A549 (cell line): ENCODE measurements around the gene GNA15. TPM values are rescaled to one million over a fixed set of nuclear protein-coding genes. Genes with fewer than 3 reads are reported as not detected.
A peak's percentile ranks its signal among the peaks of the same experiment; 100 is the strongest.

Source experiments
- ATAC-seq, 2 experiments: fragments of 200-7000 bp in 1 of 2; fragments of >200 bp in 1 of 2; cut with Nextera tagmentation in 1 of 2; cut with Tn5 transposase in 1 of 2; 3 replicates each; pipeline versions ENCODE4 v1.8.0 to v1.9.1; 2018 to 2020; ENCODE audit warnings: mild to moderate bottlenecking in 1 of 2, moderate library complexity in 1 of 2
- CTCF ChIA-PET: fragments of 300-600 bp; sonication (Branson Sonifier 250); formaldehyde crosslinking; extraction: SDS; loops from one replicate; lab custom pipeline; 2021; ENCODE audit warnings: antibody characterized with exemption, inconsistent platforms; lab: Yijun Ruan, JAX
- POLR2A ChIA-PET: fragments of 350-600 bp; formaldehyde crosslinking; extraction: SDS; loops from one replicate; lab custom pipeline; 2021; ENCODE audit warnings: antibody characterized with exemption, inconsistent platforms; lab: Yijun Ruan, JAX
- DNase-seq, 2 experiments: peaks; one replicate each; pipeline versions ENCODE4 v3.0.0 to v3.0.0-alpha.2; 2011 to 2016; ENCODE audit warnings: low read depth in 1 of 2, low spot score in 1 of 2
- FAIRE-seq: peaks from 2 replicates; lab custom pipeline; 2011; peaks lifted over from hg19 to GRCh38; lab: Jason Lieb, UNC
- H3K27ac ChIP-seq, 2 experiments: fragments of >200 bp; sonication (Bioruptor Twin); formaldehyde crosslinking; 3 replicates each; pipeline ENCODE4 v1.5.1; 2016 to 2017
- H3K4me1 ChIP-seq: fragments of >200 bp; sonication (Bioruptor Twin); formaldehyde crosslinking; 3 replicates; pipeline ENCODE4 v1.6.1; 2016
- H3K4me2 ChIP-seq: fragments of >200 bp; sonication (Bioruptor Twin); formaldehyde crosslinking; 3 replicates; pipeline ENCODE4 v1.6.1; 2016
- H3K4me3 ChIP-seq: fragments of >200 bp; sonication (Bioruptor Twin); formaldehyde crosslinking; 3 replicates; pipeline ENCODE4 v1.5.1; 2016
- H3K9me3 ChIP-seq: fragments of >200 bp; sonication (Bioruptor Twin); formaldehyde crosslinking; 3 replicates; pipeline ENCODE4 v1.6.1; 2016
- CBX8 ChIP-seq: fragments of 200-600 bp; sonication (generic); IDR thresholded peaks from 2 replicates; pipeline ENCODE4 v1.6.1; 2016
- CEBPB ChIP-seq, 2 experiments: fragments of >200 bp in 1 of 2; sonication (Bioruptor Twin) in 1 of 2; formaldehyde crosslinking in 1 of 2; IDR thresholded peaks; 2 replicates each; pipeline ENCODE4 v1.6.1; 2012 to 2016
- EHF ChIP-seq: fragments of 250-450 bp; sonication (Bioruptor Pico); IDR thresholded peaks from 2 replicates; pipeline ENCODE4 v1.5.0; 2020; ENCODE audit warnings: mild to moderate bottlenecking
- EHMT2 ChIP-seq: fragments of 200-600 bp; sonication (generic); IDR thresholded peaks from 2 replicates; pipeline ENCODE4 v1.6.1; 2016; ENCODE audit warnings: antibody characterized with exemption, low read depth, mild to moderate bottlenecking, moderate library complexity
- EP300 ChIP-seq, 2 experiments: fragments of >200 bp; sonication (Bioruptor Twin); formaldehyde crosslinking; IDR thresholded peaks; 2 replicates in 1 of 2; 3 replicates in 1 of 2; pipeline ENCODE4 v1.6.1; 2016 to 2017
- FOSB ChIP-seq: fragments of 250-450 bp; sonication (Bioruptor Pico); IDR thresholded peaks from 2 replicates; pipeline ENCODE4 v1.5.0; 2020; ENCODE audit warnings: mild to moderate bottlenecking, moderate library complexity
- HDAC2 ChIP-seq: fragments of 200-600 bp; sonication (generic); IDR thresholded peaks from 2 replicates; pipeline ENCODE4 v1.6.1; 2016
- HOXB13 ChIP-seq: fragments of 250-450 bp; sonication (Bioruptor Pico); IDR thresholded peaks from 2 replicates; pipeline ENCODE4 v1.5.0; 2020; ENCODE audit warnings: low read depth, mild to moderate bottlenecking, moderate library complexity
- HOXB5 ChIP-seq: fragments of 250-450 bp; sonication (Bioruptor Pico); IDR thresholded peaks from 2 replicates; pipeline ENCODE4 v1.5.0; 2020; ENCODE audit warnings: mild to moderate bottlenecking, moderate library complexity
- JUN ChIP-seq, 2 experiments: fragments of >200 bp; sonication (Bioruptor Twin); formaldehyde crosslinking; IDR thresholded peaks; 2 replicates in 1 of 2; 3 replicates in 1 of 2; pipeline ENCODE4 v1.6.1; 2016 to 2017
- KDM1A ChIP-seq: fragments of 200-600 bp; sonication (generic); IDR thresholded peaks from 2 replicates; pipeline ENCODE4 v1.6.1; 2016; ENCODE audit warnings: low read depth, mild to moderate bottlenecking
- MYC ChIP-seq: IDR thresholded peaks from 2 replicates; pipeline ENCODE4 v1.6.1; 2012; ENCODE audit warnings: mild to moderate bottlenecking, inconsistent platforms, low read length, improper control_type of control experiment, borderline replicate concordance
- NFE2L2 ChIP-seq: fragments of 150-350 bp; conservative IDR thresholded peaks from 2 replicates; pipeline ENCODE4 v1.6.1; 2014; ENCODE audit warnings: low read length
- NR3C1 ChIP-seq: fragments of >200 bp; sonication (Bioruptor Twin); formaldehyde crosslinking; IDR thresholded peaks from 3 replicates; pipeline ENCODE4 v1.6.1; 2017
- POLR2AphosphoS2 ChIP-seq: conservative IDR thresholded peaks from 2 replicates; pipeline ENCODE4 v1.6.1; 2012; ENCODE audit warnings: low read length, improper control_type of control experiment, inconsistent platforms
- RARB ChIP-seq: fragments of 250-450 bp; sonication (Bioruptor Pico); IDR thresholded peaks from 2 replicates; pipeline ENCODE4 v1.8.0; 2021; ENCODE audit warnings: mild to moderate bottlenecking, moderate library complexity
- RFX5 ChIP-seq: fragments of 450-650 bp; IDR thresholded peaks from 2 replicates; pipeline ENCODE4 v1.7.1; 2014; ENCODE audit warnings: antibody characterized with exemption, mild to moderate bottlenecking, moderate library complexity
- TP53 ChIP-seq: fragments of 250-450 bp; sonication (Bioruptor Pico); IDR thresholded peaks from 2 replicates; pipeline ENCODE4 v1.5.0; 2021; ENCODE audit warnings: mild to moderate bottlenecking, moderate library complexity
- ZC3H11A ChIP-seq: fragments of 450-650 bp; IDR thresholded peaks from 2 replicates; pipeline ENCODE4 v1.6.1; 2014; ENCODE audit warnings: antibody characterized with exemption, mild to moderate bottlenecking
- ZFP36 ChIP-seq: fragments of 450-650 bp; IDR thresholded peaks from 2 replicates; pipeline ENCODE4 v1.6.1; 2014; ENCODE audit warnings: borderline replicate concordance; ENCODE audit not compliant: partially characterized antibody
- ZNF302 ChIP-seq: fragments of 250-450 bp; sonication (Bioruptor Pico); IDR thresholded peaks from 2 replicates; pipeline ENCODE4 v1.9.0; 2021; ENCODE audit warnings: inconsistent platforms, mild to moderate bottlenecking, moderate library complexity
- WGBS: methylation state at CpG from one replicate; pipeline ENCODE4 v1.1.6; 2017; ENCODE audit errors: missing lambda C conversion rate; 5-methylcytosine and 5-hydroxymethylcytosine counted together
- polyA plus RNA-seq, 4 experiments: library from polyadenylated mRNA; depleted of rRNA in 3 of 4; stranded (reverse); fragments of >200 nt; fragmentation: RNase III in 1 of 4; extraction: RNeasy Plus Mini Kit Qiagen cat#74134 plus additional on column Dnase treatment in 1 of 4; gene quantifications; 2 replicates in 3 of 4; 3 replicates in 1 of 4; pipeline ENCODE4 v1.2.3, GENCODE V29; 2011 to 2017
- TF ChIP-seq, protein P1 (sequence below): fragments of >200 bp; sonication (Bioruptor Twin); formaldehyde crosslinking; IDR thresholded peaks from 3 replicates; pipeline ENCODE4 v1.5.1; 2016
- TF ChIP-seq, protein P2 (sequence below): fragments of 250-450 bp; sonication (Bioruptor Pico); IDR thresholded peaks from 2 replicates; pipeline ENCODE4 v1.5.0; 2020; ENCODE audit warnings: low read depth, mild to moderate bottlenecking, moderate library complexity
- TF ChIP-seq, protein P3 (sequence below): fragments of >200 bp; sonication (Bioruptor Twin); formaldehyde crosslinking; IDR thresholded peaks from 3 replicates; pipeline ENCODE4 v1.6.1; 2016

The GNA15 gene
- polyA plus RNA-seq, 2 of the 4 experiments (the other 2 are of a cell fraction): 0.06 TPM; not detected in 1

DNA sequence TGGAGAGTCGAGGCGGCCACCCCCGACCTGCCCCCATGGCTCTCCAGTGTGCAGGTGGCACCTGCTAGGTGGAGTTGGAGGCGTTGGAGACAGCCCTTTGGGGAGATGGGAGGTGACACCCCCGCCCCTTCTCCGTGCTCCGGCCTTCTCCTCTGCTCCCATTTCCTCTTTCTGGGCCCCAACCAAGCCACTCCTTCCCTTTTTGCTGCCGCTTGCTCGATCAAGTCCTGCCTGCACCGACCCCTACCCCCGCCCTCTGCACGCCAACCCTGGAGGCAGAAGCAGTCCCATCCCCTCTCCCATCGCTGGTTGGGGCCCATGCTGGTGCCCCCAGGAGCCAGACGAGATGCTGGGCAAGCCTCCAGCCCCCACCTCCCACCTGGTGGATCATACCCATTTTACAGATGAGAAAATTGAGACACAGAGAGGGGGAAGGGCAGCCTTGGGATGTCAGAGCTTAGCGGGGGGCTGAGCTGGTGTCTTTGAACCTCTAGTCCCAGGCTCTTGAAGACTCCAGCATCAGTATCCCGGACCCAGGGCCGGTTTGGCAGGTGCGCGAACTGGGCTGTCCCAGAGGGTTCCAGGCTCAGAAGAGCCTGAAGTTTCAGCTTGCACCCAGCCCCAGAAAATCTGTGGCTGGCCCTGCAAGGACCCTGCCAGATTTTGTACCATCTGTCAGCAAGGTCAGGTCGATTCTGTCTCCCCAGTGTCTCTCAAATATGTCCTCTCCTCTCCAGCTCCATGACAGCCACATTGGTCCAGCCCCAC lies 10.3 kb downstream of the GNA15 start (continued):
- no peak for TF ChIP-seq KDM1A
- no peak for TF ChIP-seq EP300 (IDR thresholded peaks at IDR 0.05)
- no peak for TF ChIP-seq JUN (IDR thresholded peaks at IDR 0.05)
- TF ChIP-seq, all 56 proteins: peak for 0

DNA sequence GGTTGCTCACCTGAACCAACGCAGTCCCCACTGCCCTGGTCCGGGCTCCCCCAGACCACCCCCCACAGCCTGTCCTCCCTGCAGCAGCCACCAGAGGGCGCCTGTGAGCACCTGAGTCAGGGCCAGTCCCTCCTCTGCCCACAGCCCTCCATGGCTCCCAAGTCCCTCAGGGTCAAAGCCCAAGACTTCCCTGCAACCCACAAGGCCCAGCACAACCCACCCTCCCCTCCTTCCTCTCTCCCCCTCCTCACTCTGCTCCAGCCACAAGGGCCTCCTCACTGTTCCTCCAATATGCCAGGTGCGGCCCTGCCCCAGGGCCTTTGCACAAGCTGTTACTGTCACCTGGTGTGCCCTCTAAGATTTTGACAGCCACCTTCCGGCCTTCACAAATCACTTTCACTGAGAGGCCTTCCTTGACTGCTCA lies 10.9 kb downstream of the GNA15 start:
- CTCF ChIA-PET: interaction anchor here (0.7 to 8.8 kb wide), 10 partner anchors 8 to 72 kb away, joined by 3 to 96 read pairs (median 3); partner anchors contain the start of gene GNA15
- no peak for DNase-seq
- Histone ChIP-seq H3K4me2 (no peak overlapping the region), H3K4me3 (no peak overlapping the region), H3K4me1 (peaks cover 13% of the 10 kb centered on the region), H3K9me3 (no peaks in the 10 kb centered on the region)
- WGBS: 77% methylated on average over 2 of the region's 5 CpGs
- no peak for TF ChIP-seq RFX5
- TF ChIP-seq HOXB5: no peak
- TF ChIP-seq CBX8: no peak
- no peak for TF ChIP-seq EHMT2
- peak; percentile 83 for TF ChIP-seq ZFP36
- TF ChIP-seq HDAC2: 0 out of 2 replicates have a peak, but pooled peaks have one; percentile 34
- no peak for TF ChIP-seq NFE2L2
- TF ChIP-seq, protein P1, sequence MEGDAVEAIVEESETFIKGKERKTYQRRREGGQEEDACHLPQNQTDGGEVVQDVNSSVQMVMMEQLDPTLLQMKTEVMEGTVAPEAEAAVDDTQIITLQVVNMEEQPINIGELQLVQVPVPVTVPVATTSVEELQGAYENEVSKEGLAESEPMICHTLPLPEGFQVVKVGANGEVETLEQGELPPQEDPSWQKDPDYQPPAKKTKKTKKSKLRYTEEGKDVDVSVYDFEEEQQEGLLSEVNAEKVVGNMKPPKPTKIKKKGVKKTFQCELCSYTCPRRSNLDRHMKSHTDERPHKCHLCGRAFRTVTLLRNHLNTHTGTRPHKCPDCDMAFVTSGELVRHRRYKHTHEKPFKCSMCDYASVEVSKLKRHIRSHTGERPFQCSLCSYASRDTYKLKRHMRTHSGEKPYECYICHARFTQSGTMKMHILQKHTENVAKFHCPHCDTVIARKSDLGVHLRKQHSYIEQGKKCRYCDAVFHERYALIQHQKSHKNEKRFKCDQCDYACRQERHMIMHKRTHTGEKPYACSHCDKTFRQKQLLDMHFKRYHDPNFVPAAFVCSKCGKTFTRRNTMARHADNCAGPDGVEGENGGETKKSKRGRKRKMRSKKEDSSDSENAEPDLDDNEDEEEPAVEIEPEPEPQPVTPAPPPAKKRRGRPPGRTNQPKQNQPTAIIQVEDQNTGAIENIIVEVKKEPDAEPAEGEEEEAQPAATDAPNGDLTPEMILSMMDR: peak; percentile 55
- TF ChIP-seq, all 56 proteins: peak for 3
- ATAC-seq (peak in 1 of 2 experiments; percentile 67; a peak in 3 of 6 replicates), FAIRE-seq (no peak)
- POLR2A ChIA-PET: no interaction called here
- no peak overlapping the region for H3K27ac ChIP-seq

- Histone ChIP-seq H3K27ac (no peak overlapping the region), H3K9me3 (no peaks in the 10 kb centered on the region), H3K4me2 (no peak overlapping the region), H3K4me1 (no peaks in the 10 kb centered on the region), H3K4me3 (no peak overlapping the region)
- DNase-seq: no peak
- WGBS: 89% methylated on average over 15 of the region's 20 CpGs
- ChIA-PET POLR2A (no interaction called here), CTCF (interaction anchor here (3.4 to 8.8 kb wide), 2 partner anchors 13 to 19 kb away, joined by 28 to 96 read pairs; no protein-coding TSS in a partner anchor)
- TF ChIP-seq ZNF302 (CRISPR knock-in tag): no peak
- TF ChIP-seq NR3C1: no peak
- TF ChIP-seq HOXB13 (CRISPR knock-in tag): no peak
- TF ChIP-seq POLR2AphosphoS2: no peak
- no peak for TF ChIP-seq FOSB
- no peak for TF ChIP-seq EHF
- TF ChIP-seq, protein P2, sequence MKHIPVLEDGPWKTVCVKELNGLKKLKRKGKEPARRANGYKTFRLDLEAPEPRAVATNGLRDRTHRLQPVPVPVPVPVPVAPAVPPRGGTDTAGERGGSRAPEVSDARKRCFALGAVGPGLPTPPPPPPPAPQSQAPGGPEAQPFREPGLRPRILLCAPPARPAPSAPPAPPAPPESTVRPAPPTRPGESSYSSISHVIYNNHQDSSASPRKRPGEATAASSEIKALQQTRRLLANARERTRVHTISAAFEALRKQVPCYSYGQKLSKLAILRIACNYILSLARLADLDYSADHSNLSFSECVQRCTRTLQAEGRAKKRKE (CRISPR knock-in tag): no peak
- no peak for TF ChIP-seq TP53 (CRISPR knock-in tag)
- no peak for TF ChIP-seq RARB (CRISPR knock-in tag)
- no peak for TF ChIP-seq CEBPB (IDR thresholded peaks at IDR 0.05)
- no peak for TF ChIP-seq ZC3H11A
- TF ChIP-seq, protein P3, sequence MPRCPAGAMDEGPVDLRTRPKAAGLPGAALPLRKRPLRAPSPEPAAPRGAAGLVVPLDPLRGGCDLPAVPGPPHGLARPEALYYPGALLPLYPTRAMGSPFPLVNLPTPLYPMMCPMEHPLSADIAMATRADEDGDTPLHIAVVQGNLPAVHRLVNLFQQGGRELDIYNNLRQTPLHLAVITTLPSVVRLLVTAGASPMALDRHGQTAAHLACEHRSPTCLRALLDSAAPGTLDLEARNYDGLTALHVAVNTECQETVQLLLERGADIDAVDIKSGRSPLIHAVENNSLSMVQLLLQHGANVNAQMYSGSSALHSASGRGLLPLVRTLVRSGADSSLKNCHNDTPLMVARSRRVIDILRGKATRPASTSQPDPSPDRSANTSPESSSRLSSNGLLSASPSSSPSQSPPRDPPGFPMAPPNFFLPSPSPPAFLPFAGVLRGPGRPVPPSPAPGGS: no peak
- no peak for TF ChIP-seq MYC
- no peak for FAIRE-seq
- ATAC-seq: no peak
Measured at GRCh38 chr19:3148503-3148902, 12.7 kb downstream of the GNA15 start.
